Measurements from ENCODE around the gene PRMT2.
A peak's percentile ranks its signal among the peaks of the same experiment; 100 is the strongest.
"Not testable (repeated sequence)": the region's sequence is repeated elsewhere in the genome, so short reads cannot be mapped to it uniquely, and the experiment has no call there.

PRMT2 gene

GRCh38 chr21:46645840-46646239 lies 10.4 kb downstream of the PRMT2 start:
- no peak for DNase-seq

DNA sequence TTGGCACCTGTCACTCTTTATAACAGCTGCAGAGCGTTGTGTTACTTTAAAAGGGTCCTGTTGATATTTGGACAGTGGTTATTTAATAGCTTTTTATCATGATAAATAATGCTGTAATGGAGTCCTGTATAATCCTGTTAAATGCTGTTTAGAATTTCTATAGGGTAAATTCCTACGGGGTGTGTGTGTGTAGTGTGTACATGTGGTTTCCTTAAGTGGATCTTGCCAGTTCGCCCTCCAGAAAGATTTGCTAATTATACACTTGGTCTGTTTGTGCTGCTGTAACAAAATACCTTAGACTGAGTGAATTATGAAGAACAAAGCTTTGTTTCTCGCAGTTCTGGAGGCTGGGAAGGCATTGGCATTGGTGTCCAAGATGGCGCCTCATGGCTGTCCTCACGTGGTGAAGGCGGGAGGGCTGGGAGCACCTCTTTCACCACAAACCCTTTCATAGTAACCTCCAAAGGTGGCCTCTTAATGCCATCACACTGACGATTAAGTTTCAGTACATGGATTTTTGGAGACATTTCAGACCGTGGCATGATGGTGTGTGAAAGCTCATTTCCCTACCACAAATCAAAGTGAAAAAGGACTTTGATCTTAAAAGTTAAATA lies 11.2 kb downstream of the PRMT2 start:
- no peak for DNase-seq

DNA sequence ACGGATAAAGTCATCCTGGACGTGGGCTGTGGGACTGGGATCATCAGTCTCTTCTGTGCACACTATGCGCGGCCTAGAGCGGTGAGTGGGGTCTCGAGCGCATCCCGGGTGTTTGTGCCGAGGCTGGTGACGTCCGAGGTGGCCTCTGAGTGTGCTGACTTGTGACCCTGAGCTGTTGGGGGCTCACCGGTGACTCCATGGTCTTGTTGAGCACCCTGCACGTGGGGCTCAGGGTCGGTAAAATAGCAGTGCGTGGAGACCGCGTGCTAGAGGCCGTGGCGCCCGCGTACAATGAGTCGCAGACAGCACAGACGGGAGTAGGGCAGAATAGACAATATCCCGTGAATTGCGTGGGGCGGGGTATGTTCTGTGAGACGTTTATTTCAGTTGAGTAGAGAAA lies 13.1 kb downstream of the PRMT2 start:
- no peak for DNase-seq

DNA sequence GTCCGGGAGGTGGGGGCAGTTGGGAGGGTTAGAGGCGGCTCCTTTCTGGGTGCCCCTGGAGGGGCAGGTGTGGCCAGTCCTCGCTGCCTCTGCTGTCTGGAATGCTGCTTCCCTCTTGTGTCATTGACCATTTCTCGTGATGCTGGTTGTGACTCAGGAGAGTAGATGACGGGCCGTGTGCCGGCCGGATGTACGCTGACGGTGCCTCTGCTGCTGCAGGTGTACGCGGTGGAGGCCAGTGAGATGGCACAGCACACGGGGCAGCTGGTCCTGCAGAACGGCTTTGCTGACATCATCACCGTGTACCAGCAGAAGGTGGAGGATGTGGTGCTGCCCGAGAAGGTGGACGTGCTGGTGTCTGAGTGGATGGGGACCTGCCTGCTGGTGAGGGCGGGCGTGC lies 13.9 kb downstream of the PRMT2 start:
- DNase-seq = no peak

DNA sequence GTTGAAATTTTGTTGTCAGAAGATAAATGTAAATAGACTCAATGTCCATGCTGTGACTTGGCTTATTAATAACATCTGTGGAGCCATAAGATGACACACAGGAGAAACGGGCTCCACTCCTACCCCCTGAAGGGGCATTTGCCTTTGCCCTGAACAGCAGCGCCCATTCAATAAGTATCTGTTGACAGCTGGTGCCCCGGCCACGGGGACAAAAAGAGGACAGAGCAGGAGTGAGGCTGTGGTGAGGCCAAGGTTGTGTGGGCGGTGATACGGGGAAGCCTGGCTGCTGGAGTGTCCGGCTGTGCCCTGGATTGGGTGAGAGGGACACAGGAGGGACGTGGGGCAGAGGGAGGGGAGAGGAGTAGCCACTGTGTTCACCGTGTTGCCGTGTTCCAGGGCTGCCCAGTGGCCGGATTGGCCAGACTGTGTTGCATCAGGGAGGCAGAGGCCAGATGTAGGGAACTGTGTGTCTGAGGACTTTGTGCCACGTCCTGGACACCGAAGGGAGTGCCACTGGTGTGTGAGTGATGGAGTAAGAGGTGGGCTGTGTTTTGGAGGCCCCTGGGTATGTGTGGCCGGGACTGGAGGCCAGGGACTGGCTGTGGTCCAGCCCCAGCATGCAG lies 15.1 kb downstream of the PRMT2 start:
- no peak for DNase-seq

GRCh38 chr21:46651121-46651520 lies 15.6 kb downstream of the PRMT2 start:
- no peak for DNase-seq

GRCh38 chr21:46655230-46655629 lies 19.8 kb downstream of the PRMT2 start:
- DNase-seq = no peak

GRCh38 chr21:46656820-46657219 lies 21.3 kb downstream of the PRMT2 start:
- no peak for DNase-seq

GRCh38 chr21:46660505-46660904 lies 25.0 kb downstream of the PRMT2 start:
- no peak for DNase-seq

DNA sequence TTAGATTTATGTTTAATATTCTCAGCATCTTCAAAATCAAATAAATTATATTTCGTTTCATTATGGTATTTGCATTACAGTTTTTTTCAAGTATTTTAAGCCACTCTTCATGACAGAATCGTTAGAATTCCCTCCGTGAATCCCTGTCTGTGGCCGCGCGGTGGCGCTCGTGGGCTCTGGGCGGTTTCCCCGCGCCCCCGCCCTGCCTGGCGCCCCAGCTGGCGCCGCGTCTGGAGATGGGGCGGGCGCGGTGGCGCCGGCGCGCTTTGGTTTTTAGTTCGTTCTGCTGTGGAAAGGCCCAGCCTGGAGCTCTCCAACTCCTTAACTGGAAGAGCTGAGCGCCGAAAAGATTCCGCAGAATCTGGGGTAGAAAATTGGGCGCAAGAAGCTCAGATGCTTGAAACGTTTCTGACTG lies 25.7 kb downstream of the PRMT2 start:
- peak in 1 of 2 donors; percentile 58 for DNase-seq

DNA sequence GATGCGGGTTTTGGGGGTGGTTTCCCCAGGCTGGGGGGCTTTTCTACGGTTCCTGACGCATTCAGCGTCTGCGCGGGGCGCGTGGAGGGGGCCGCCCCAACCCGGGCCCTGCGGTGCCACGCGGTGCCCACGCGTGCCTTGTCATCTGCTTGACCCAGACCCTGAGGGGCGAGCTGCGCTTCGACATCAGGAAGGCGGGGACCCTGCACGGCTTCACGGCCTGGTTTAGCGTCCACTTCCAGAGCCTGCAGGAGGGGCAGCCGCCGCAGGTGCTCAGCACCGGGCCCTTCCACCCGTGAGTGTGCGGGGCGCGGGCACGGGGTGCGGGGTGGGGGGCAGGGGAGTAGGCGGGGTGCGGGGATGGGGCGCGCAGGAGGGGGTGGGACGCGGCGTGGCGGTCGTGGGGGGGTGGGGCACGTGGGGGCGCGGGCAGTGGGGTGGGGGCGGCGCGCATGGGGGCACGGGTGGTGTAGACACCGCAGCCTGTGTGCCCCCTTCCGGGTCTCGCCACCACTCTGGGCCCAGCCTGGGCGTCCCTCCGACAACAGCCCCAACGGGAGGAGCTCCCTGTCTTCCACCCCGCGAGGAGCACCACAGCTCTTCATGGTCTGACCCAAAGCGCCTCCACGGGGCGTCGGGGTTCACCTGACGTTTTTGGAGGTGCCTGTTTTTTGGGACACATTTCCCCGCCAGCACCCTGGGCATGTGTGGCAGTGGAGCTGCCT lies 26.3 kb downstream of the PRMT2 start:
- DNase-seq = no peak

GRCh38 chr21:46662367-46662654 lies 26.8 kb downstream of the PRMT2 start:
- no peak for DNase-seq

DNA sequence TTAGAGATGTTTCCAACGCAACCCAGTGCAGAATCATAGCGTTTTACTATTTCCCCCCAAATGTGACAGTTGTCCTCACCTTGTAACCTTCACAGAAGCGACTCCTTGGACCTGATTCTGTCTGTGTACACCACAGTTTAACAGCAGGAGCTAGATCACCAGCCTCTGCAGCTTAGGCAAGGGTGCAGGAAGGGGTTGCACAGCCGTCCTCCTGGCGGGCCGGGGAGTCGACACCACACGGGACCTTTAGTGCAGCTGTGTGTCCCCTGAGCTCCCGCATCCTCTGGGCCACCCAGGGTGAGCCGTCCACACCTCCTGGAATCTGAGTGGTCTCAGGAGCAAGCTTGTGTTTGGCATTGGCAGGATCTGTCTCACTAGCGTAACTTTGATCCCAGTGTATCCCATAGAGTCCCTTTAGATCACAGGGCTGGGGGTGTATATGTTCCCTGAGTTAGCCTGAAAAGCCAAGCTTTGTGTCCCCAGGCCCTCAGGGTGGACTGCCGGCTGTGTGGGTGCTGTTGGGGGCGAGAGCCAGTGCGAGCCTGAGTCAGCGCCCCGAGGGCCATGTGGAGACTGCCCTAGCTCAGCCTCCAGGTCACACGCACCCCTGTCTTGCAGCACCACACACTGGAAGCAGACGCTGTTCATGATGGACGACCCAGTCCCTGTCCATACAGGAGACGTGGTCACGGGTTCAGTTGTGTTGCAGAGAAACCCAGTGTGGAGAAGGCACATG lies 27.5 kb downstream of the PRMT2 start:
- DNase-seq = no peak

DNA sequence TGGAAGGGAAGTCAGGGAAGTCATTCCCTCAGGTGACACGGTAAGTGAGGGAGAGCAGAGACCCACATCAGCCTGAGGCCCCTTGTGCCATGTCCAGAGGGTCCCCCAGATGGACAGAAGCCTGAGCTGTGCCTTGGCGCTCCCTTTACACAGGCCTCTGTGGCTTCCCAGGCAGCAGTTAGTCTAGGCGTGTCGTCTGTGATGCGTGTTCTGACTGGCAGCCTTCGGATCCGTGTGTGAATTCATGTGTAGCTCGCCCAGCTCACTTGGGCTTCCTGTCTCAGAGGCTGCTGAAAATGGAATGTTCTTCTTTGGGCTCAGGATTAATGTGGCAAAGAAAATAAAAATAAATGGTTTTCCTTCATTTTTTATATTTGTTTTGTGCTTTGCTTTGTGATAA lies 28.3 kb downstream of the PRMT2 start:
- no peak for DNase-seq

- DNase-seq = no peak
These were observed 29.0 kb downstream of the PRMT2 start for GRCh38 chr21:46664316-46664995.

DNA sequence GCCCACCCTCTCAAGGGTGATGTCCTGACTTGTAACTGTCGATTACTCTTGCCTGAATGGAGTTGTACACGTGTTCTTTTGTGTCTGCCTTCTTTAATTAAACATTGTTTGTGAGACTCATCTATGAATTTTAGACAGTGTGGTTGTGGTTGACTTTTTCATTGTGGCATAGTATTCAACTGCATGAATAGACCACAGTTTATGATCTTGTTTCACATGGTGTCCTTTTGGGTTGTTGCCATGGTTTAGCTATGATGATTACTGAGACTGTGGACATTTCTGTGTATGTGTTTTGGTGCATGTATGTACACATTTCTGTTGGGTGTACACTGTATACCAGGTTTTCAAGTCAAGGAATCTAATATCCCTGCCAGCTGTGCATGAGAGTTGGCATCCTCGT lies 30.1 kb downstream of the PRMT2 start:
- DNase-seq = no peak

DNA sequence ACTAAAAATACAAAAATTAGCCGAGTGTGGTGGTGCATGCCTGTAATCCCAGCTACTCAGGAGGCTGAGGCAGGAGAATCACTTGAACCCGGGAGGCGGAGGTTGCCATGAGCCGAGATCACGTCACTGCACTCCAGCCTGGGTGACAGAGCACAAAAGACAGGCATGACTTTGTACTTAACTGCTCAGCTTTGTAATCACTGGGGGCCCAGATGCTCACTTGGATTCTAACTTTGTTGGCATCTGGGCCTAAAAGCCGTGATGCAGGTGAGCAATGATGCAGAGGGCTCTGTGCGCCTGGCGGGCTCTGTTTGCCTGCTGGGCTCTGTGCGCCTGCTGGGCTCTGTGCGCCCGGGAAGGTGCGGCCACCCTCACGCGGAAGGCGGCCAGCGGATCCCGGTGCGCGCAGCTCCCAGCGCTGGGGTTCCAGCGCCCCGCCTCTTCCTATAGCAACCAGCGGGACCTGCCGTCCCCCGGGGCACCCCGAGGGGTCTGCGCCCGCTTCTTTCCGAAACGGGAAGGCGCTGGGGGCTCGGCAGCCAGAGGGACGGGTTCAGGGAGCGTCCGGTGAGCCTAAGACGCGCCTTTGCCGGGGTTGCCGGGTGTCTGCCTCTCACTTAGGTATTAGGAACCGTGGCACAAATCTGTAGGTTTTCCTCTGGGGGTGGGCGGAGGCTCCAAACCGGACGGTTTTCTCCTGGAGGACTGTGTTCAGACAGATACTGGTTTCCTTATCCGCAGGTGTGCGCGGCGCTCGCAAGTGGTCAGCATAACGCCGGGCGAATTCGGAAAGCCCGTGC lies 31.7 kb downstream of the PRMT2 start:
- DNase-seq = no peak

DNA sequence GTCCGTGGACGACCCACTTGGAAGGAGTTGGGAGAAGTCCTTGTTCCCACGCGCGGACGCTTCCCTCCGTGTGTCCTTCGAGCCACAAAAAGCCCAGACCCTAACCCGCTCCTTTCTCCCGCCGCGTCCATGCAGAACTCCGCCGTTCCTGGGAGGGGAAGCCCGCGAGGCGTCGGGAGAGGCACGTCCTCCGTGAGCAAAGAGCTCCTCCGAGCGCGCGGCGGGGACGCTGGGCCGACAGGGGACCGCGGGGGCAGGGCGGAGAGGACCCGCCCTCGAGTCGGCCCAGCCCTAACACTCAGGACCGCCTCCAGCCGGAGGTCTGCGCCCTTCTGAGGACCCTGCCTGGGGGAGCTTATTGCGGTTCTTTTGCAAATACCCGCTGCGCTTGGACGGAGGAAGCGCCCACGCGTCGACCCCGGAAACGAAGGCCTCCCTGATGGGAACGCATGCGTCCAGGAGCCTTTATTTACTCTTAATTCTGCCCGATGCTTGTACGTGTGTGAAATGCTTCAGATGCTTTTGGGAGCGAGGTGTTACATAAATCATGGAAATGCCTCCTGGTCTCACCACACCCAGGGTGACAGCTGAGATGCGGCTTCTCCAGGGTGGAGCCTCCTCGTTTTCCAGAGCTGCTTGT lies 32.4 kb downstream of the PRMT2 start:
- DNase-seq = no peak

GRCh38 chr21:46668381-46668780 lies 32.9 kb downstream of the PRMT2 start:
- DNase-seq = no peak

GRCh38 chr21:46668904-46669303 lies 33.4 kb downstream of the PRMT2 start:
- DNase-seq = not testable (repeated sequence)

DNA sequence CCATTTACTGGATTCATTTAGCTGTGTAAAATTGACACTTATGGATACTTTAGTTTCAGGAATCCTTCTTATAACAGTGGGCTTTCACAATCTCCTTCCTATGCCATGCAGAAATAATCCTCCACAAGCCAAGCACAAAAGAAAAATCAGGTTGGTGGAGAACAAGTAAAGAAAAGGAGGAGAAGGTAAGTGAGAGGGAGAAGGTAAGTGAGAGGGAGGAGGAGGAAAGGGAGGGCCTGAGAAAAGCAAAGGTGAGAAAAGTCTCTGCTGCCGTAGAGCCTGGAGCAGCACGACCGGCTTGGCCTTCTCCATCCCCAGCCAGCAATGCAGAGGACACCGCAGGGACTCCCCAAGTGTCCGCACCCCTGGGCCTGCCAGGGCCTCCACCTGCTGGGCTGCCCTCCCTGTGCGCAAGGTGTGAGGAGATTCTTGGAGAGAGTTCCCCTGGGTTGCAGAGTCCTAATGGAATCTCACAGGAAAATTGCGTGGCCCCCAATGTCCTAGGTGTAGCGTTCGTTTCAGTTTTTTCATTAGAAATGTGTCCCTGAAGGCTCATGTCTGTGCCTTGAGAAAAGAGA lies 39.0 kb downstream of the PRMT2 start:
- DNase-seq = no peak
